ENCODE results near the gene DNMT3A.

Gene DNMT3A

GRCh38 chr2:25342372-25343186 lies 854 bp upstream of the DNMT3A start:
- DNase-seq = peak; percentile 82

GRCh38 chr2:25341011-25341727 lies 556 bp downstream of the DNMT3A start:
- no peak for DNase-seq

- no peak for DNase-seq
Observed at GRCh38 chr2:25340181-25340921, 1.4 kb downstream of the DNMT3A start.

- DNase-seq = no peak
Observed at GRCh38 chr2:25339791-25340180, 1.9 kb downstream of the DNMT3A start.

- DNase-seq = no peak
Observed at GRCh38 chr2:25339211-25339674, 2.5 kb downstream of the DNMT3A start.

GRCh38 chr2:25338401-25338800 lies 3.3 kb downstream of the DNMT3A start:
- DNase-seq = no peak

GRCh38 chr2:25337891-25338290 lies 3.8 kb downstream of the DNMT3A start:
- no peak for DNase-seq

GRCh38 chr2:25337276-25337675 lies 4.4 kb downstream of the DNMT3A start:
- DNase-seq = no peak

GRCh38 chr2:25336383-25336841 lies 5.3 kb downstream of the DNMT3A start:
- no peak for DNase-seq

- DNase-seq = no peak
Observed at GRCh38 chr2:25335971-25336370, 5.8 kb downstream of the DNMT3A start.

- no peak for DNase-seq
Observed at GRCh38 chr2:25335204-25335603, 6.5 kb downstream of the DNMT3A start.

GRCh38 chr2:25334482-25334881 lies 7.2 kb downstream of the DNMT3A start:
- DNase-seq = no peak

- no peak for DNase-seq
Observed at GRCh38 chr2:25333981-25334380, 7.7 kb downstream of the DNMT3A start.

- no peak for DNase-seq
Observed at GRCh38 chr2:25332571-25332970, 9.2 kb downstream of the DNMT3A start.

- no peak for DNase-seq
Observed at GRCh38 chr2:25331686-25332365, 9.9 kb downstream of the DNMT3A start.

- DNase-seq = no peak
Observed at GRCh38 chr2:25330937-25331336, 10.8 kb downstream of the DNMT3A start.

GRCh38 chr2:25330273-25330672 lies 11.5 kb downstream of the DNMT3A start:
- no peak for DNase-seq

GRCh38 chr2:25328152-25329085 lies 13.3 kb downstream of the DNMT3A start:
- DNase-seq = no peak

- DNase-seq = no peak
Observed at GRCh38 chr2:25326326-25327013, 15.3 kb downstream of the DNMT3A start.

- peak; percentile 44 for DNase-seq
Observed at GRCh38 chr2:25324905-25325592, 16.7 kb downstream of the DNMT3A start.

Data from fibroblast of skin of back (primary cell).